Activated CD8-positive, alpha-beta T cell treated with anti-CD3 and anti-CD28 coated beads, Interleukin-2, amount 10 ng/mL, durations not matched to agents 7 days and 5 days (primary cell): Measurements from ENCODE around the gene EFL1. TPM values are rescaled to one million over a fixed set of nuclear protein-coding genes. Genes with fewer than 3 reads are reported as not detected.

Source experiments
- ATAC-seq: fragments of 150-1000 bp; cut with Tn5 transposase; one replicate; pipeline ENCODE4 v1.10.0; 2021; ENCODE audit warnings: moderate library complexity
- CTCF ChIA-PET: fragments of 350-600 bp; sonication (Branson Sonifier 250); formaldehyde crosslinking; loops from one replicate; lab custom pipeline; 2021; ENCODE audit warnings: antibody characterized with exemption; lab: Charles Lee
- POLR2A ChIA-PET: fragments of 350-600 bp; sonication (Branson Sonifier 250); formaldehyde crosslinking; loops from one replicate; lab custom pipeline; 2021; ENCODE audit warnings: antibody characterized with exemption; lab: Charles Lee
- DNase-seq: peaks from one replicate; pipeline ENCODE4 v3.0.0-alpha.2; 2020
- H3K27ac Mint-ChIP-seq: one replicate; pipeline ENCODE4 v1.8.0; 2021; ENCODE audit warnings: mild to moderate bottlenecking, mixed read lengths
- H3K27me3 Mint-ChIP-seq: one replicate; pipeline ENCODE4 v1.8.0; 2021; ENCODE audit warnings: low read depth, mixed read lengths
- H3K36me3 Mint-ChIP-seq: one replicate; pipeline ENCODE4 v1.8.0; 2021; ENCODE audit warnings: low read depth, mixed read lengths
- H3K4me1 Mint-ChIP-seq: one replicate; pipeline ENCODE4 v1.8.0; 2021; ENCODE audit warnings: low read depth, mixed read lengths
- H3K4me3 Mint-ChIP-seq: one replicate; pipeline ENCODE4 v1.8.0; 2021; ENCODE audit warnings: mild to moderate bottlenecking, mixed read lengths
- H3K9me3 Mint-ChIP-seq: one replicate; pipeline ENCODE4 v1.8.0; 2022; ENCODE audit warnings: mixed read lengths; ENCODE audit not compliant: insufficient read depth
- total RNA-seq, 2 experiments: library from RNA; stranded (reverse); gene quantifications; one replicate each; pipeline ENCODE4 v1.2.3, GENCODE V29; 2021

EFL1 gene
- total RNA-seq, 2 experiments from 2014 or later = 25.9 to 29.0 TPM

DNA sequence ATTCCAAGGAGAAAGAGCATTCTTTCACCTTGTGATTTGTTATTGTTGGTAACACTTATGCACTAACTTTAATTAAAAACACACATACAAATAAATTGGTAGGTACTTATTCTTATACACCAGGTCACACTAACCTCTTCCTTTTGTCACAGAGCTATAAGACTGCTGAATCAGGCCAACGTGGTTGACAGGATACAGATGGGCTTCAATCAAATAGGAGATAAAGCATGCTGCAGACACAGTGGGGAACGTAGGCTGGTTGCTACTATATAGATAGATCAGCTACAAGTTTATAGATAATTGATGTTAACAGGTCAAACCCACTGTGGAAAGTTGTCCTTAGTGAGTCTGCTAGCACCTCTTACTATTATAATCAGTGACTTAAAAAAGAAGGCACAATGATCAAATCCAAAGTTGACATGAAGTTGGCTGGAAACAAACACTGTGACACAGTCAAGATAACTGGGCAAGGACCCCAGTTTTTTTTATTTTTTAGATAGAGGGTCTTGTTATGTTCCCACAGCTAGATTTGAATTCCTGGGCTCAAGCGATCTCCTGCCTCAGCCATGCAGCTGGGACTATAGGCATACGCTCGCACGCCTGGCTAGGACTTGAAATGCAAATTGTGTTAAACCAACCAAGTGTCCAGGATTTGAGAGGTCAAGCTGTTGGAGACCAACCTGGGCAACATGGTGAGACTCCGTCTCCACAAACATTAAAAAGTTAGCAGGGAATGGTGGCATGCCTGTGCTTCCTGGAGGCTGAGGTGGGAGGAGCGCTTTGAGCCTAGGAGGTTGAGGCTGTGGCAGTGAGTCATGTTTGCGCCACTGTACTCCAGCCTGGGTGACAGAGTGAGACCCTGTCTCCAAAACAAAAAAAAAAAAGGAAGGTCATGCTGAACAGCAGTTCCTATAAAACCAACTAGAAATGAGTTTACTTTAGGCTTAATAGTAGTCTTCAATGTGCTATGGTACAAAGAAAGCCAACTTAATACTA, 118.8 kb downstream of the EFL1 start:
- H3K36me3 Mint-ChIP-seq = peaks cover 10% of the 10 kb centered on the region
- no peaks in the 10 kb centered on the region for H3K9me3 Mint-ChIP-seq
- CTCF ChIA-PET = interaction anchor here (0.6 to 1.1 kb wide), 3 partner anchors 13 to 35 kb away, joined by 3 to 6 read pairs (median 4); no protein-coding TSS in a partner anchor
- H3K27me3 Mint-ChIP-seq = no peaks in the 10 kb centered on the region
- DNase-seq (no peak), ATAC-seq (no peak)
- H3K4me1 Mint-ChIP-seq = peaks cover 2% of the 10 kb centered on the region
- POLR2A ChIA-PET = interaction anchor here (0.7 kb wide), 1 partner anchor 26 kb away, joined by 3 read pairs; no protein-coding TSS in a partner anchor
- no peak overlapping the region for H3K4me3 Mint-ChIP-seq
- H3K27ac Mint-ChIP-seq = no peak overlapping the region

DNA sequence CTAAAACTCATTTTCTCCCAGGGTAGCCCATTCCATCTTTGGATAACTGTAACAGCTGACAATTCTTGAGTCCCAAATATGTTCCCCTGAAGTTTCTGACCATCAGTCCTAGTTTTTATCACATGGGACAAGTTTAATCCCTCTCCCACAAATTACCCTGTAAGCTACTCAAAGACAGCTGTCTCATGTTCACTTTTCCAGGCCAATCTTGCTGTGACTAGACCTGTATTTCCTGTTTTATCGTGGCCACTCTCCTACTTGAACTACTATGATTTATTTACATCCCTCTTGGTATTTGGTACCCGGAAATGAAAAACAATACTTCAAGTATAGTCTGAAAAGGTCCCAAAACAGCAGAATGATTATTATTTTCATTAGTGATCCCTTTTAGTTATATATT, 121.6 kb downstream of the EFL1 start:
- POLR2A ChIA-PET = no interaction called here
- Mint-ChIP-seq H3K4me1 (peaks cover 2% of the 10 kb centered on the region), H3K4me3 (no peak overlapping the region), H3K9me3 (no peaks in the 10 kb centered on the region), H3K27ac (no peak overlapping the region), H3K27me3 (no peaks in the 10 kb centered on the region), H3K36me3 (peaks cover 19% of the 10 kb centered on the region)
- CTCF ChIA-PET = interaction anchor here (1.1 to 2.4 kb wide), 10 partner anchors 9 to 55 kb away, joined by 4 to 20 read pairs (median 6); no protein-coding TSS in a partner anchor
- DNase-seq (no peak), ATAC-seq (no peak)

DNA sequence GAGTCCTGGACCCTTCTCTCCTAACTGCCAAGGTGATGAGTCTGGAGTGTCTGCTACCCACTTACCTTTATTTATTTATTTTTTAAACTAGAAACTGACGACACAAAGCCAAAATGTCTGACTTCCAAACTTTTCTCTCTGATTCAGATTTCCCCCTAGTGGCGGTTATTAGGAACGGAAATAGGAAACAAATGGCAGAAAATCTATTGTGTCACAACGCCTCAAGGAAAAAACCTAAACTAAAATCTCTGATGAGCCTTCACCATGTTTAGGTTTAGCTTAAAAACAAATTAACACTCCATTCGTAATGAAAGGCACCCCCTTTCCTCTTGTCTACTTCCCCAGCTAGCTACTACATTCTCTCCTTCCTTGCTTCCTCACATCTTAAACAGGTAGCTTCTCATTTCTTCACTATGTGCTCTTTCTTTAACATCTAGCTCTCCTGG, 122.7 kb downstream of the EFL1 start:
- DNase-seq = no peak
- ChIA-PET CTCF (interaction anchor here (0.7 to 2.4 kb wide), 16 partner anchors 10 to 738 kb away, joined by 3 to 20 read pairs (median 6); no protein-coding TSS in a partner anchor), POLR2A (no interaction called here)
- Mint-ChIP-seq H3K27ac (peak overlapping the region; percentile 28), H3K9me3 (no peaks in the 10 kb centered on the region), H3K36me3 (peaks cover 23% of the 10 kb centered on the region), H3K4me3 (no peak overlapping the region), H3K4me1 (peaks cover 2% of the 10 kb centered on the region), H3K27me3 (no peaks in the 10 kb centered on the region)
- no peak for ATAC-seq

DNA sequence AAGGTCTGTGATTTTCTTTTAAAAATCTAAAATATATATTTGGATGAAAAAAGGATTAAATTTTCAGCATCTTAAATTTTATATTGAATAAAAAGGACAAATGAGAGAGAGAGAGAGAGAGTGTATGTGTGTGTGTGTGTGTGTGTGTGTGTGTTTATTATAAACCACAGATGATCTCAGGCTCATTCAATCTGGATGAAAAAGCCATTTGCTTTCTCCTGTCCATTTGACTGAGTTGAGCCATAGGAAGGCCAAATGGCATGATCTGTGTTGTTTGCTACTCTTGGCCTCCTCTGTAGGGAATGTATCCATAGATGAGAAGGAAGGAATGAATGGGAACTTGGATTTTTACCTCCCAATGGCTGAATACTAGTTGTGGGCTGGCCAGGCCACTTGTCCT, 124.2 kb downstream of the EFL1 start:
- DNase-seq (no peak), ATAC-seq (no peak)
- CTCF ChIA-PET = no interaction called here
- POLR2A ChIA-PET = interaction anchor here (0.7 kb wide), 1 partner anchor 22 kb away, joined by 3 read pairs; no protein-coding TSS in a partner anchor
- Mint-ChIP-seq H3K4me3 (no peak overlapping the region), H3K9me3 (no peaks in the 10 kb centered on the region), H3K27me3 (no peaks in the 10 kb centered on the region), H3K4me1 (peaks cover 2% of the 10 kb centered on the region), H3K36me3 (peaks cover 23% of the 10 kb centered on the region), H3K27ac (no peak overlapping the region)

DNA sequence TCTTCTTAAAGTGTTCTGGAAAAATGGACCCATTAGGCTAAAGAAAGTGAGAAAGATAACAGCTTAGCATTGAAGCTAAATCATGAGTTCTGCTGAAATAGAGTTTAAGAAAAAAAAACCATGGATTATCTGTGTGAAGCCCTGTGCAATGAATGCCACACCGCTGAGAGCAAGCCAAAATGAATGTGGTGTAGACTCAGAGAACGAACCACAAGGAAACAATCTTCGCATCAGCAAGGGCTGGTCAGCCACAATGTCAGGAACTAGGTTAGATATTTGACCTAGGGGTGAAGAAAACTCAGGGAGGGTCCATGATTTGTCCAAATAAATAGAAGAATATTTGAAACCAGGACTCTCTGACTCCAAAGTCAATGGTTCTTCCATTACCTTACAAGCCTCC, 125.3 kb downstream of the EFL1 start:
- ATAC-seq (no peak), DNase-seq (no peak)
- H3K27ac Mint-ChIP-seq = no peak overlapping the region
- ChIA-PET CTCF (interaction anchor here (1.8 kb wide), 1 partner anchor 10 kb away, joined by 4 read pairs; no protein-coding TSS in a partner anchor), POLR2A (no interaction called here)
- H3K4me1 Mint-ChIP-seq = peaks cover 2% of the 10 kb centered on the region
- H3K4me3 Mint-ChIP-seq = no peak overlapping the region
- H3K9me3 Mint-ChIP-seq = no peaks in the 10 kb centered on the region
- H3K27me3 Mint-ChIP-seq = no peaks in the 10 kb centered on the region
- peaks cover 23% of the 10 kb centered on the region for H3K36me3 Mint-ChIP-seq

DNA sequence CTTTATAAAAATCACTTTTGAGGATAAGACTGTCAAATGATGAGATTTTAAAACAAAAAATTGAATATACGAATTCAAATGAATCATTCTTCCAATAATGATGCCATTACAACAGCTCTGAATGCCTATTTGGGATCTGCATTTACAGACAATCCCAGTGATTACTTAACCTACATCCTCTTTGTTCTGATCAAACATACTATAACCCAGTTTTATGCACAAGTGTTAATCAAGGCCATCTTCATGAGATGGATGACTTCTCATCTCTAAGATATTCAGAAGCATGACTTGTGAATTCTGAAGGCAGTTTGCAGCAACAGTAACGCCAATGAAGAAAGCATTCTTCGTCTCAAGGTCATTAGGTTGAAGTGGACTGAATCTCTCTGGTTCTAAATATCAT, 126.4 kb downstream of the EFL1 start:
- ChIA-PET POLR2A (no interaction called here), CTCF (interaction anchor here (1.8 kb wide), 1 partner anchor 9 kb away, joined by 4 read pairs; no protein-coding TSS in a partner anchor)
- H3K36me3 Mint-ChIP-seq = peaks cover 24% of the 10 kb centered on the region
- no peak overlapping the region for H3K27ac Mint-ChIP-seq
- DNase-seq = no peak
- peaks cover 2% of the 10 kb centered on the region for H3K4me1 Mint-ChIP-seq
- no peaks in the 10 kb centered on the region for H3K9me3 Mint-ChIP-seq
- no peak for ATAC-seq
- H3K4me3 Mint-ChIP-seq = no peak overlapping the region
- H3K27me3 Mint-ChIP-seq = no peaks in the 10 kb centered on the region

DNA sequence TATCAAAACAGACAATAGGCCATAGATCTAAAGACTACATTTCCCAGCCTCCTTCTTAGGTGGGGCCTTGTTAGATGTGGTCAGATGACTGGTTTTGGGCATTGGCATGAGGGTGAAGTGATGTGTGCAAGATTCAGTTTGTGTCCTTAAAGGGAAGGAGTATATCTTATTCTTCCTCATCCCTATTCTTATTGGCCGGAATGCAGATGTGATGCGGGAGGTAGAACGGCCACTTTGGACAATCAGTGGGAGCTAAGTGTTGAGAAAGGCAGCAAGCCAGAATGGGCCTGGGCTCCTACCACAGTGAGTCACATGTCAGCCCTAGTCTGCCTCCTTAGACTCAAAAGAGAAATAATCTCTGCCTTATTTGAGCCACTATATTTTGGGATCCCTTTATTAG, 126.9 kb downstream of the EFL1 start:
- Mint-ChIP-seq H3K9me3 (no peaks in the 10 kb centered on the region), H3K4me3 (no peak overlapping the region), H3K36me3 (peaks cover 24% of the 10 kb centered on the region), H3K27me3 (no peaks in the 10 kb centered on the region), H3K4me1 (peaks cover 2% of the 10 kb centered on the region), H3K27ac (no peak overlapping the region)
- DNase-seq = no peak
- no peak for ATAC-seq
- POLR2A ChIA-PET = no interaction called here
- CTCF ChIA-PET = interaction anchor here (1.8 kb wide), 1 partner anchor 27 kb away, joined by 15 read pairs; no protein-coding TSS in a partner anchor

DNA sequence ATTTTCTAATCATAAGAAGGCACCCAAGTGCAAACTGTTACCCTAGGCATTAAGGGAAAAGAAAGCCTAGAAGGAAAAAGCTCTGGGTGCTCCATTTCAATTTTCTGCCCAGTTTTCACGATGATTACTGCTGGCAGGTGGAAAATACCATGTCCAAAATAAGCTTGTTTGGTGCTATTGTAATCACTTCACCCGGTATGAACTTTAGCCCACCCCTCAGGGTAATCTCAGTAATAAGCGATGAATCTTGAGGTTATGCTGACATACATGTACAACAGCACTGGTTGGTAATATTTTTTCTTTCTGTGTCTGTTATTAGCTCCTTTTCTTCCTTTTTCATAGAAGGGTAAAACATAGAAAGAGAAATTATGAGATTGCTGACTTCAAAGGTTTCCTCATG, 128.1 kb downstream of the EFL1 start:
- POLR2A ChIA-PET = interaction anchor here (0.6 to 1.1 kb wide), 2 partner anchors 9 to 96 kb away, joined by 3 to 4 read pairs; no protein-coding TSS in a partner anchor
- peaks cover 33% of the 10 kb centered on the region for H3K36me3 Mint-ChIP-seq
- no peak for DNase-seq
- no peak overlapping the region for H3K27ac Mint-ChIP-seq
- H3K9me3 Mint-ChIP-seq = no peaks in the 10 kb centered on the region
- H3K4me3 Mint-ChIP-seq = no peak overlapping the region
- CTCF ChIA-PET = interaction anchor here (0.7 to 1.8 kb wide), 2 partner anchors 26 to 60 kb away, joined by 3 to 15 read pairs; no protein-coding TSS in a partner anchor
- H3K4me1 Mint-ChIP-seq = no peaks in the 10 kb centered on the region
- no peaks in the 10 kb centered on the region for H3K27me3 Mint-ChIP-seq
- no peak for ATAC-seq

DNA sequence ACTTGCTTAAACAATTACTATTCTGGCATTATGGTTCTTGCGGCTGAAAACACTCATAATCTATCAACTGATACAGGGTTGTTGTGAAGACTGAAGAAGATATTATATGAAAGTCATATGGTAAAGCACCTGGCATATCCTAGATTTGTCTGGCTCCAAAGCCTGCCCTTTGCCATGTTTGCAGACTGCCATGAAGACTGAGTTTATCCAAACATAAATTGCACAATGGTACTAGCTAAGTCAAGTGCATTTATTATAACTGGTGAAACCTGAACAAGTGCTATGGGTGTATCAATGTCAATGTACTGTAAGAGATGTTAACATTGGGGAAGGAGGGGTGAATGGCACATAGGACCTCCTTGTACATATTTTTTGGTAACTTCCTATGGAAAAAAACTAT, 129.3 kb downstream of the EFL1 start:
- H3K4me1 Mint-ChIP-seq = peaks cover 9% of the 10 kb centered on the region
- H3K36me3 Mint-ChIP-seq = peaks cover 29% of the 10 kb centered on the region
- POLR2A ChIA-PET = no interaction called here
- no peak for ATAC-seq
- no peaks in the 10 kb centered on the region for H3K9me3 Mint-ChIP-seq
- no peaks in the 10 kb centered on the region for H3K27me3 Mint-ChIP-seq
- CTCF ChIA-PET = no interaction called here
- no peak overlapping the region for H3K4me3 Mint-ChIP-seq
- no peak for DNase-seq
- no peak overlapping the region for H3K27ac Mint-ChIP-seq

DNA sequence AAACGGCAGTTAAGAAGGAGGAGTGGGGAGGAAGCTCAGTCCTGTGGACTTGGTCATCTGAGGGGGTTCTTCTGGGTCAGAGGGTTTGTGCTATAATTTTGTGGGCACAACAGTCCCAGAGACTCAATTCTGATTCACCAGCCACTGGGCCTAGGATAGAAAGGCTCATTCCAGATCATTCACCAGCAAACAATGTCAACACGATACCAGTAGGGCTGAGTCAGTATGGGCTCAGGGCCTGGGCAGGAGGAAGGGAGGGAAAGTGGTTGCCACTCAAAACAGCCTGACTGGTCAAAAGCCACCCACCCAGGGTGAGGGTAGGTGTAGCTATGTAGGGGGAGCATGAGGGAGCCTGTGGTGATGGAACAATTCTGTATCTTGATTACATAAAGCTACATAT, 129.8 kb downstream of the EFL1 start:
- ATAC-seq (no peak), DNase-seq (no peak)
- no peak overlapping the region for H3K27ac Mint-ChIP-seq
- POLR2A ChIA-PET = no interaction called here
- no peaks in the 10 kb centered on the region for H3K27me3 Mint-ChIP-seq
- CTCF ChIA-PET = no interaction called here
- H3K9me3 Mint-ChIP-seq = no peaks in the 10 kb centered on the region
- peaks cover 28% of the 10 kb centered on the region for H3K36me3 Mint-ChIP-seq
- no peak overlapping the region for H3K4me3 Mint-ChIP-seq
- H3K4me1 Mint-ChIP-seq = peaks cover 10% of the 10 kb centered on the region

DNA sequence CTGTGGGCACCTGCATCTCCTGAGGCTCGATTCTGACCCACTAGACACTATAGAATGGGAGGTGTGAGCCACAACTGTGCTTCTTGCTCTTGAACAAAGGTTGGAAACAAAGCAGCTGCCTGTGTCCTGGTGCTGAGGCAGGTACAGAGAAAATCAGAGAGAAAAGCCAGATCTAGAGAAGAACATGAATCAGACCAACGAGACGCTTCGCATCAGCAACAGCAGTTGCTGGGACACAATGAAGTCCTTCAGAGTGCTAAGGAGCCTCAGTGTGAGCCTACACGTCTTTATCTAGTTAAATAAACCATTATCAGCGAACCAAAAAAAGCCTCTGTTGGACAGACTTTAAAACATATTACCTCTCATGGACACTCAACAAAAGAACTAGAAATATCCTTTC, 130.4 kb downstream of the EFL1 start:
- Mint-ChIP-seq H3K27ac (no peak overlapping the region), H3K36me3 (peaks cover 23% of the 10 kb centered on the region), H3K9me3 (no peaks in the 10 kb centered on the region), H3K4me3 (no peak overlapping the region), H3K4me1 (peaks cover 10% of the 10 kb centered on the region), H3K27me3 (no peaks in the 10 kb centered on the region)
- DNase-seq (no peak), ATAC-seq (no peak)
- ChIA-PET CTCF (no interaction called here), POLR2A (no interaction called here)

DNA sequence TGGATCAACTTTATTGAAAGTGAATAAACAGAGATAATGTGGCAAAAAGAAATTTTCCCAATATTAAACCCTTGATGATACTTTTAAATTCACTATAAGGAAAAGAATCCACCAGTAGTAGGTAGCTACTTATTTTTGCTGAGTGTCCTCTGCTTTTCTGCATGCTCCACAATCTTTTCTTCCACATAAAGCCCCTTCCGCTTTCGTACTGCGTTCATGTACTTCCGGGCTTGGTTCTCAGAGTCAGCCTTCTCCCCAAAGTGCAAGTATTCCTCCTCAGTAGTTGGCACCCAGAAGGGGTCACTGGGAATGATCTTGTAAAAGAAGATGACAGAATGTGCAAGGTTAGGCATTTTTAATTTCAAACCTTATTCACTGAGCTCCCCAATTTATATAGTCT, 132.3 kb downstream of the EFL1 start:
- Mint-ChIP-seq H3K4me1 (peaks cover 10% of the 10 kb centered on the region), H3K4me3 (no peak overlapping the region), H3K27ac (no peak overlapping the region), H3K9me3 (no peaks in the 10 kb centered on the region), H3K36me3 (peaks cover 18% of the 10 kb centered on the region), H3K27me3 (no peaks in the 10 kb centered on the region)
- ChIA-PET CTCF (interaction anchor here (2.4 to 2.6 kb wide), 2 partner anchors 10 to 21 kb away, joined by 8 to 13 read pairs; no protein-coding TSS in a partner anchor), POLR2A (no interaction called here)
- ATAC-seq = no peak
- no peak for DNase-seq
